Midbrain (tissue), 1 donor: ENCODE measurements around the gene TRIM46.
"Not testable (repeated sequence)": the region's sequence is repeated elsewhere in the genome, so short reads cannot be mapped to it uniquely, and the experiment has no call there.

Experiments
- DNase-seq: peaks from one replicate; lab custom pipeline; 2025; lab: John Stamatoyannopoulos, UW

The TRIM46 gene

DNA sequence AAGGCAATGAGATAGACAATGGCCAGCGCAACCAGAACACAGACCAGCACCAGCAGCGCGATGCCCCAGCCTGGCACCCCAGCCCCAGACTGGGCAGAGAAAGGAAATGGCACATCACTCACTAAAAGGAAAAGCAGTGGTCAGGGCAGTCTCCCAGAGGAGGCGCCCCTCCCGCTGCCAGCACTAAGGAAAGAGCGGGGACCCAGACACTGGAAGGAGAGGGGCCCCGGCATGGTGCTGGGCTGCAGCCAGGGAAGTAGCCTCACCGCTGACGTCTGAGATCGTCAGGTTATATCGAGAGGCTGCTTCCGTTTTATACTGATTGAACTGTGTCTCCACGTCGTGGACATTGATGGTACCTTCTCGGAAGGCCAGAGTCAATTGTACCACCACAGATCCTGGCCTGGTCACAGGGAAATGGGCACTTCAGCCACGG lies 13.8 kb downstream of the TRIM46 start:
- no peak for DNase-seq

DNA sequence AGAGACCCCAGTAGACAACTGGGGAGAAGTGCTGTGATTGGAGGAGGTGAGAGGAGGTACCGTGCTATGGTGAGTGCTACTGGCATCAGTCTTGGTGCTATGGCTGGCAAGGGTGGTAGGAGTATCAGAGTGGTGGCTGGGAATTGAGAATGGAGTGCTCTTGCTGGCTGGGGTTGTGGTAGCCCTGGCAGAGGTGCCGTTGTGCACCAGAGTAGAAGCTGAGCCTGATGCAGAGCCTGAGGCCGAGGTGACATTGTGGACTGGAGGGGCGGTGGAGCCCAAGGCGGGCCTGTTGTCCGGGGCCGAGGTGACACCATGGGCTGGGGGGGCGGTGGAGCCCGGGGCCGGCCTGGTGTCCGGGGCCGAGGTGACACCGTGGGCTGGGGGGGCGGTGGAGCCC lies 14.6 kb downstream of the TRIM46 start:
- DNase-seq, result no peak

DNA sequence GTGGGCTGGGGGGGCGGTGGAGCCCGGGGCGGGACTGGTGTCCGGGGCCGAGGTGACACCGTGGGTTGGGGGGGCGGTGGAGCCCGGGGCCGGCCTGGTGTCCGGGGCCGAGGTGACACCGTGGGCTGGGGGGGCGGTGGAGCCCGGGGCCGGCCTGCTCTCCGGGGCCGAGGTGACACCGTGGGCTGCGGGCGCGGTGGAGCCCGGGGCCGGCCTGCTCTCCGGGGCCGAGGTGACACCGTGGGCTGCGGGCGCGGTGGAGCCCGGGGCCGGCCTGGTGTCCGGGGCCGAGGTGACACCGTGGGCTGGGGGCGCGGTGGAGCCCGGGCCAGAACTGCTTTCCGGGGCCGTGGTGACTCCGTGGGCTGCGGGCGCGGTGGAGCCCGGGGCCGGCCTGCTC lies 16.3 kb downstream of the TRIM46 start:
- not testable (repeated sequence) for DNase-seq

DNA sequence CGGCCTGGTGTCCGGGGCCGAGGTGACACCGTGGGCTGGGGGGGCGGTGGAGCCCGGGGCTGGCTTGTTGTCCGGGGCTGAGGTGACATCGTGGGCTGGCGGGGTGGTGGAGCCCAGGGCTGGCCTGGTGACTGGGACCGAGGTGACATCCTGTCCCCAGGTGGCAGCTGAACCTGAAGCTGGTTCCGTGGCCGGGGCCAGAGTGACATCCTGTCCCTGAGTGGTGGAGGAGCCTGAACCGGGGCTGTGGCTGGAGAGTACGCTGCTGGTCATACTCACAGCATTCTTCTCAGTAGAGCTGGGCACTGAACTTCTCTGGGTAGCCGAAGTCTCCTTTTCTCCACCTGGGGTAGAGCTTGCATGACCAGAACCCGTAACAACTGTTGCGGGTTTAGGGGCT lies 18.3 kb downstream of the TRIM46 start:
- no peak for DNase-seq

DNA sequence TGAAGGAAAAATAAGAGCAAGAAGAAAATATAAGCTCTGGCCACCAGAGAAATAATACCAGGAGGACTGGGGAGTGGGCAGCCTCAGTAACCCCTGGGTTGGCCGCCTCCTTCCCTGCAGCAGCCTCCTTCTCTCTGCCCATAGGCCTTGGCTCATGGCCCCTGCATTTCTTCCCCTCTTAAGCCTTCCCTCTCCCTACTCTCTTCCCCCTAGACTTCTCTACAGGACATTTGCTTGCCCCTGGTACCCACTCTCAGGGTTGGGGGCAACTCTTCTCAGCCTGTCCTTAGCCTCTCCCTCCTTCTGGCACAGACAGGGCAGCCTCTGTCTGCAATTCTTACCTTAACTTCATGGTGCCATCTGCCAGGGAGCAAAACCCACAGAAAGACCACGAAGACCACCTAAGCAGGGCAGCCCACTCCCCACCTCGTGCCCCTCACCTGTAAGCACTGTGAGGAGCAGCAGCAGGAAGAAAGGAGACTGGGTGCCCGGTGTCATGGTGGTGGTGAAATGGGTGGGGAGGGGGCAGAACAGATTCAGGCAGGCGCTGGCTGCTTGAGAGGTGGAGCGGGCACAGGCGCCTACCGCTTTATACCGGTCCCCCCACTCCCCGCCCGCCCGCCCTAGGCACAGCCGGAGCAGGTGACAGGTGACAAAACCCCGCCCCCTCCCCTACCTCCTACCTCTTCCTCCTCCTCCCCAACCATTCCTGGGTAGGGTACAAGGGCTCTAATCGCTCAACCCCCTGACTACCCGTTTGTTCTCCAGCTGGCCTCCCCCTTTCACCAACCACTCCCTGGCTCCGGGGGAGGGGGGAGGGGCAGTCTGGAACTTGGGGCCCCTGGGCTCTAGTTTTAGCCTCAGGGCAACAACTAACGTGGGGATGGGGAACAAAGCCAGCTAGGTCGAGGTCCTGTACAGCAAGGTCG lies 19.0 kb downstream of the TRIM46 start:
- no peak for DNase-seq

DNA sequence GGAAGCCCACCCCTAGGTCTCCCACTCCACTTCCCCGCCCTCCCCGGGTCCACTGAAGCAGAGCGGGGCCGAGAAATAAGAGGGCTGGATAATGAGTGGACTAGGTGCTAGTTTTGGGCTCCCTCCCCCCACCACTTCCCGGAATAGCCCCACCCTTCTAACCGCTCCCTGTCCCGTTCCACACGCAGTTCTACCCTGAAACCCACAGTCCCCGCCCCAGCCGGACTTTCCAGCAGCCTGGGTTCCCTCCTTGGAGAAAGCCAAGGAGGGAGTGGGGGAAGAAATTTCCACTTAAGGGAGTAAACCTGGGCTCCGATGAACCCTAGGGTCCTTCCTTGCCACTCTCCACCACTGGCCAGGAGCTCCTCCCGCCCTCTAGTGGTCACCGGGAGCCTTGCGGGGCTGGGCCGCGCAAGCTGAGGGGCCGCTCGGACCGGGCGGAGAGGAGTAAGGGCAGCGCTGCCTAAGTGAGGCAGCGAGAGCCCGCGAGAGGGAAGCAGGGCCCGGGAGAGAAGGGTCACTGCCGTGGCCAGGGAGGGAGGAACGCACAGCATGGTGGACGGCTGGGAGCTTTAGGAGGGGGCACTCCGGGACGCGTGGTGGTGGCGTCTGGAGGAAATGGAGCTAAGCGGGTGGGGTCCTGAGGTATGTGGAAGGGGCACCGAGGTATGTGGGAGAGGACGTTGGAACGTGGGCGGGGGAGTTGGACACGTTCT lies 19.8 kb downstream of the TRIM46 start:
- peak; percentile 74 for DNase-seq

DNA sequence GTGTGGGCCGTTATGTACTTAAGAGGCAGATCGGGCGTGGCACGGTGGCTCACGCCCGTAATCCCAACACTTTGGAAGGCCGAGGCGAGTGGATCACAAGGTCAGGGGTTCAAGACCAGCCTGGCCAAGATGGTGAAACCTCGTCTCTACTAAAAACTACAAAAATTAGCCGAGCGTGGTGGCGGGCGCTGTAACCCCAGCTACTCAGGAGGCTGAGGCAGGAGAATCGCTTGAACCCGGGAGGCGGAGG lies 20.3 kb downstream of the TRIM46 start:
- DNase-seq, result not testable (repeated sequence)

DNA sequence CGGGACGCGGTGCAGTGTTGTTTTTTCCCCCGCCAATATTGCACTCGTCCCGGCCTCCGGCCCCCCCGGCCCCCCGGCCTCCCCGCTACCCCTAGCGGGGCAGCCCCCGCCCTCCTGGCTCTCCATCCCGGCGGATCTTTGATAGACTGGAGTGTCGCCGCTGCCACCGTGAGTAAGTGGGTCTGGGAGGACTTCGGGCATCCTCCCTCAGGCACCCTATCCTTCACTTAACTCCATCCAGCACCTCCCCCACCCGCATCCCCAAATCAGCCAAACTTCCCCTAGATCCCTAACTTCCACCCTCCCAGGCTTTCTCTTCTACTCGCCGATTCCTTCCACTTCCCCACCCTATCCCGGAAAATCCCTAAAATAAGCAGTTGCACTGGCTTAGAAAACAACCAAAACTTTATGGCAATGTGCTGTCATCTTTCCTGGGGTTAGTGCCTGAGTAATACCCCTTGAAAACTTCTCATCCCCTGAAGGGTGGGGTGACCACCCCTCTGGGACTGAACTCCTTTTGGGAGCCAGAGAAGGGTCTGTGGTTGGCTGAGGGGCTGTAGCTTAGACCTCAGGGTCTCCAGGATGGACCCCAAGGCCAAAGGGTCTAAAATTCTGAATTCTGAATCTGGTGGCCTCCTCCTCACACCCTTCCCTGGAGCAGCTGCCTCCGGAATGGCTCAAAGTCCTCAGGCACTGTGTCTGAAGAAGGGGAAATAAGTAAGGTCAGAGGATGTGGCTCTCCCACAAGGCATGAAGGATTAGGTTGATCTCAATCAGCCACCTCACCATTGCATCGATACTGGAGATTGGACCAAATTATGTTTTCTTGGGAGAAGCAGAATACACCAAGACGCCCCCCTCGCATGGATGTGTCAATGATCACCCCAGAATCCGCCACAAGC lies 21.8 kb downstream of the TRIM46 start:
- no peak for DNase-seq

DNA sequence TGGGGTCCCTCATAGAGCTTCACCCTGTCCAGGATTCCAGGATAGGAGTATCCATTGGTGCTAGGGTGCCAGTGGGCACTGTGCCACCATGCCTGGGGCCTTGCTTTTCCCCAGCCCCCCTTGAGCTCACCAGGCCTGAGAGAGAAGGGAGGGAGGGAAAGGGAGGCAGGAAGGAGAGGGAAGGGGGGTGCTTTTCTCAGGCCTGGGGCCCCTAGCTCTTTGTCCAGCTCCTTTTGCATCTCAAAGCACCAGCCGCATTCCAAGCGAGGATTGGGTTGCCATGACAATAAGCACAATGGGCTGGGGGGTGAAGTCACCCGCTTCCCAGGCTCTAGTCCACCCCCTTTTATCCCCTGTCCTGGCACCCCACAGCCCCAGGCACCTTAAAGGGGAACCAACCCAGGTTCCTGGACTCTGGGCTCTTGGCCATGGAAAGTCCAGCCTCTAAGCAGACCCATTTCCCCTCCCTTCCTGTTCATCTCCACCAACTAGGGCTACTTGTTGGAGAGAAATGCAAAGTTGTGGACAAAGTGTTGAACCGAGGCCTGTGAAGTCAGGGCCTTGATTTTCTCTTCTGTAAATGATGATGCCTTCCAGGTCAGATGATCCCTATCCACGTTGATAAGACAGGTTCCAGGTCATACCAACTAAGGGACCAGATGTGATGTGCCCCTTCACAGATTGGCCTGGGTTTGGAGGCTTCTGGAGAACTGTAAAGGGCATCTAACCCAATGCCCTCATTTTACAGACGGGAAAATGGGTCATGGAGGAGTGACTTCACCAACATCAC lies 22.6 kb downstream of the TRIM46 start:
- DNase-seq, result peak; percentile 69

DNA sequence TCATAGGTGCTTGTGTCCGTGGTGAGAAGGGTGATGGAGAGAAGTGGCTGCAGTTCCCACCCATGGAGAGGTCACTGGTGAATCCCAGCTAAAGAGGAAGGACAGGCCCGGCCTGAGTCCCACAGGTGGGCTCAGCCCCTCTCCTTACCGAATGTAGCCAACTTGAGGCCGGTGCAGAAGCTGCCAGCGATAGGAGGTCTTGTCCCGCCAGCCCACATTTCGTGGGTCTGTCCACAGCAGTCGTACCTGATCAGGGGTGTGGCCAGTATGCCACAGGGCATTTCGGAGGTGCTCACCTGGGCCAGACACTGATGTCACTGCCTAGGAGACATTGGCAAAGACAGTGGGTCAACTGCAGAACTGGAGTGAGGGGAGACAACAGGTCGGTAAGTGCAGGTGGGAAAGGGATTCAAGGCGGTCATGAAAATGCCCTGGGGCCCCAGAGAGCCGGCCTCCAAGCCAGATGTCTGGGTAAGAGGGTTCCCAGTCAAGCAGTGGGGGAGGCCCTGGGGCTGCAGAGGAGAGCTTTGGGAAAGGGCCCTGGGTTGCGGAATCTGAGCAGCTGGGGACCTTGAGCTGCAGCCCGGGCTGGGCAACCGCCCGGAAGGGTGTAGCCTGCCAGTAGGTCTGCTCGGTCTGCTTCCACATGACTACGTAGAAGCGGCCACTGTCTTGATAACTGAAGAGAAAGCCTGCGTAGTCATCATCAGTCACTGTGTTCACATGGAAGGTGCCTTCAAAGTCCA lies 23.4 kb downstream of the TRIM46 start:
- no peak for DNase-seq

DNA sequence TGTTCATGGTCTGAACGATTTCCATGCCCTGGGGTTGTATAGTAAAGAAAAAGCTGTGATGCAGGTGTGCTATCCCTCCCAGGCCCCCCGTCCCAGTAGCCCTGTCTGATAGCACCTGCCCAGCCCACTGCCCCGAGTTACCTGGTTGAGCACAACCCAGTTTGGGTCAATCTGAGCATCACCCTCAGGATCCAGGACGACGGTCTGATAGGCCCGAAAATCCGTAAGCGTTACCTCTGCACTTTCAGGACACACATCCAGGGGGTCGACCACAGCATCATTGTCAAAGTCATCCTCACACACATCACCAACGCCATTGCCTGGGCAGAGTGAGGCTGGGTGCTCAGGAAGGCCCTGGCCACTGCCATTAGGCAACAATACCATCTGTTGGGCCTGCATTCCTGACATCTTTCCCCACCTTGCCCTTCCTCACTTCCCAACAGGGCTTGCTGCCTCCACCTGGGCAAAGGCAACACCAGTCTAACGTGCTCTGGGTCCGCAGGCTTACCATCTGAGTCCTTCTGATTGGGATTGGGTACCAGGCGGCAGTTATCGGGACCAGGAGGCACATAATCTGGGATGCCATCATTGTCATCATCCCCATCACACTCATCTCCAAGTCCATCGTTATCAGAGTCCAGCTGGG lies 24.4 kb downstream of the TRIM46 start:
- DNase-seq, result no peak

DNA sequence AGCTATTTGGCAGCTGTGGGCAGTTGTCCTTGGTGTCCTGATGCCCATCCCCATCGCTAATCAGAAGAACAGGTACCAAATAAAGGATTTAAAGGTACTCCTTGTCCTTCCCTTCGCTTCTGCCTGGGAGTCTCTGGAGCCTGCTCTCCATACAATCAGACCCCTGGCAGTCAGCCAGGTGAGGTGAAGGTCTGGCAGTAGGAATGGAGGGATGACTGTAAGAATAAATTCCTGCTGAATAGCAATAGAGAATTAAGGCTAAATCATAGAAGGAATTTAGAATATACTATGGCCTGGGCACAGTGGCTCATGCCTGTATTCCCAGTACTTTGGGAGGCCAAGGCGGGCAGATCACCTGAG lies 24.9 kb downstream of the TRIM46 start:
- DNase-seq, result no peak

DNA sequence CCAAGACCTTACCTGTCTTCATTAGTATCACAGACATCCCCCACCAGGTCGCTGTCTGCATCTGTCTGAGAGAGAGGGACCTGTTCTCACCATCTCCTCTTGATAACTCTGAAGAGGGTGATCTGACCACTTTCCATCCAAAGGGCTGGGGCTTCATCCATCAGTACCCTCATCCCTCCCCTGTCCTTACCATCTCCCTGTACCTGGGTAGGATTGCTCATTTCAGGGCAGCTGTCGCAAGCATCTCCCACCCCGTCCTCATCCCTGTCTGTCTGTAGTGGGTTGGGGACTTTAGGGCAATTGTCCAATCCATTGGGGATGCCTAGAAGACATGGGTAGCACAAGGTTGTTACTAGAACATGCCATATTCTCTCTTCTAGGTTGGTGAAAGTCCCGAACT lies 26.1 kb downstream of the TRIM46 start:
- DNase-seq, result no peak

DNA sequence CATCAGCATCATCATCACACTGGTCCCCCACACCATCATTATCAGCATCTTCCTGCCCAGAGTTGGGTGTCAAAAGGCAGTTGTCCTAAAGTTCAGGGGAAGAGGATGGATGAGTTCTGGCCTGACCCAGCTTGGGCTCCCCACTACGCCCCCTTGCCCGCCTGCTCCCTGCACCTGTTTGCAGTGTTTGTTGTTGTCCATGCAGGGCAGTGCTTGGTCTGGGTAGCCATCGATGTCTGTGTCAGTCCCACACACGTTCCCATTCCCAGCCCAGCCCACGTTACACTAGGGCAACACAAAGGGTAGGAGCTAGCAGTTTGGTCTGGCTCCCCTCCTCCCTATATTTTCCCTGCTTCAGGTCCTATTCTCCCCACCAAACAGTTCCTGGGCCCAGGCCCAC lies 27.3 kb downstream of the TRIM46 start:
- no peak for DNase-seq

DNA sequence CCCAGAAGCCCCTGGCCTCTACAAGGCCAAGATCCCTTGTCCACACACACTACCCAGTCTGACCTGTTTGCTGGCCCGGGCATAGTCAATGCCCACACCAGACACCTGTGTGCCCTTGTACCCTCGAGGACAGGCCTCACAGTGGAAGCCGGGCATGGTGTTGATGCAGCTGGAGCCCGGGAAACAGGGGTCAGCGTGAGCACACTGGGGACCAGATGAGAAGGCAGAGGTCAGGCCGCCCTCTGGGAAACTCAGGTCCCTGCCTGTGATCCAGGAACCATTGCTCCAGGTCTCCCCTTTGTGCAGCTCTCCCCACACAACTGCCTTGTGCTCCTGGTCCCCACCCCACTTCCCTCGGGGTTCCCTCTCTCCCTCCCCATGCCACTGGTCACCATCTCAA lies 28.5 kb downstream of the TRIM46 start:
- no peak for DNase-seq

DNA sequence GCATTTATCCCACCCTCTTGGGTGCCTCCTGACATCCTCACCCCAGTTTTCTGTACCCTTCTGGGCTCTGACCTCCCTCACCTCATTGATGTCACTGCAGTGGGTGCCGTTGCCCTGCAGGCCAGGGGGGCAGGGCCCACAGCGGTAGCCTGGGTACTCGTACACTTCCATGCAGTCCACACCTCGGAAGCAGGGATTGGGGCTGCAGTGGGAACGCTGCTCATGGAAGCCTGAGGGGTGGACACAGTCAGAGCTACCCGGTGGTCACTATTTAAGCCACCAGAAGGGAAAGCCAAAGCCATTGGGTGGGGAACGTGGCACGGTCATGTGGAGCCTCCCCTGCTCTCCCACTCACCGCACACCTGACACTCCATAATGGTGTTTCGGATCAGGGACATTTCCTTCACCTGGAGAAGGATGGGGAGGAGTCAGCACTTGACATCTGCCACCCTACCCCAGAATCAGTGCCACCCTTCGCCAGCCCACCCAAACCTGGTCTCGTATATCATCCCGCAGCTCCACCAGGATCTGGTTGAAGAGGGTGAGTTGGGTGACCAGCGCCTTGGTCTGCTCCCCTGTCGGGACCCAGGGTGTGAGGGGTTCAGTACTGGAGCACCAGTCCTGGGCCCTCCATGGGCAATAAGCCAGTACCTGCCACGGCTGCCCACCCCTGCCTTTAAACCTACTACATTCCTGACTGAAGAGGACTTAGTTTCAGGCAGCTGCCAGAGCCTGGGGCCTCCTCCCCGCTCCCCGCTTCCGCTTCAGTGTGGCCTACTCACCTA lies 29.3 kb downstream of the TRIM46 start:
- no peak for DNase-seq

DNA sequence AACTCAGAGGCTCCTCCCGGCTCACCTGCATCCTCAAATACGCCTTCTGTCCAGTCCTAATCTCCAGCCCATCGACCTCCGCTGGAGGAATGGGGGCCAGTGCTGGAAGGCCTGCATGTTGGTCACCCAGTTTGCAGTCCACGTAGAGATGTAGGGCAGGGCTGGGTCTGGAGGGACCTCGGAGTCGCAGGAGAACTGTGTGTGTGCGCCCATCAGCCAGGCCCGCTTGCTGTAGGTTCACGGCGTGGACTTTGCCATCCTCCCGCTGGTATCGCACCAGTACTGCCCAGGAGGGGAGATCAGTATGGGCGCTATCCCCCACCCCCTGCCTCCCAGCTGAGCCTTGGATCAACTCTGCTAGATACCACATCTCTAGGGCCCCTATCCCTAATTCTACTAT lies 31.4 kb downstream of the TRIM46 start:
- no peak for DNase-seq

DNA sequence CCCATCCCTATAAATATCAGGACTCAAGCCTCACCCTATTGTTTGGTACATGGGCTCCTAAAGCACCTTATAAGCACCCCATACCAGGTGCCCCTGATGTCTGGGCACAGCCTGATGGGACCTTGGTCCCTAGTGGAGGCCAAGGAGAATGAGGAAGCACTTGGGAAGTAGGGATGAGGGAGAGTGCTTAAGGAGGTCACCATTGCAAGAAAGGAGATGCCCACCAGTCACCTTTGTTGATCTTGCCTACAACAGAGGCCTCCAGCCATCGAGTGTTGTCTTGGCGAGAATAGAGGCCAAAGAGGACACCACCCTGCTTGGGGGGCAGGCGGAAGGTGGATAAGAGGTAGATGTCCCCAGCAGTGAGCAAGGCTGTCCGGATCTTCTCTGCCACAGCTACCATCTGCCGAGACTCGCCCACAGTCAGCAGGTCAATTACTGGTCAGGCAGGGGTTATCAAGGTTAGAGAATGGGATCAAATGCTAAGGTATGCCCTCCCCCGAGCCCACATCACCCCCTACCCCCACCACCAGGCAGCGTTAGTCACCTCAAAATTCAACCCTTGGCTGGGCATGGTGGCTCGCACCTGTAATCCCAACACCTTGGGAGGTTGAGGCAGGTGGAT lies 32.4 kb downstream of the TRIM46 start:
- DNase-seq, result no peak
